Mucosa of rectum (tissue), 2 donors: ENCODE measurements around the gene BMAL2.

Experiments used
- H3K27ac ChIP-seq, 2 donors: one replicate each; pipeline ENCODE4 v1.7.0; 2013; ENCODE audit warnings: inconsistent platforms in 2 of 2, low read depth in 2 of 2, low read length in 2 of 2
- H3K27me3 ChIP-seq, 2 donors: one replicate each; pipeline ENCODE4 v1.7.0; 2013; ENCODE audit warnings: low read length in 2 of 2; ENCODE audit not compliant: control insufficient read depth in 2 of 2, insufficient read depth in 2 of 2
- H3K36me3 ChIP-seq, 2 donors: one replicate each; pipeline ENCODE4 v1.7.0; 2013; ENCODE audit warnings: low read length in 2 of 2; ENCODE audit not compliant: control insufficient read depth in 2 of 2, insufficient read depth in 2 of 2
- H3K4me1 ChIP-seq, 2 donors: one replicate each; pipeline ENCODE4 v1.7.0; 2013; ENCODE audit warnings: low read length in 2 of 2, mild to moderate bottlenecking in 1 of 2; ENCODE audit not compliant: control insufficient read depth in 2 of 2, insufficient read depth in 2 of 2
- H3K4me3 ChIP-seq, 2 donors: one replicate each; pipeline ENCODE4 v1.7.0; 2013; ENCODE audit warnings: low read length in 2 of 2
- H3K9ac ChIP-seq, 2 donors: one replicate each; pipeline ENCODE4 v1.7.0; 2013; ENCODE audit warnings: low read length in 2 of 2, low read depth in 1 of 2, mild to moderate bottlenecking in 1 of 2
- H3K9me3 ChIP-seq, 2 donors: one replicate each; pipeline ENCODE4 v1.7.0; 2013; ENCODE audit warnings: low read length in 2 of 2; ENCODE audit not compliant: control insufficient read depth in 2 of 2
- donor health status: healthy.
- donor health status: Normal muscosa, but diverticular disease.

Gene BMAL2

GRCh38 chr12:27297566-27297965 lies 35.1 kb upstream of the BMAL2 start:
- Histone ChIP-seq H3K4me1 (peaks cover 0 to 3% of the 10 kb centered on the region in 2 donors), H3K36me3 (peaks cover 11 to 13% of the 10 kb centered on the region in 2 donors), H3K9ac (no peak overlapping the region), H3K4me3 (no peak overlapping the region), H3K9me3 (no peaks in the 10 kb centered on the region), H3K27ac (no peak overlapping the region), H3K27me3 (no peaks in the 10 kb centered on the region)

GRCh38 chr12:27299102-27299501 lies 33.5 kb upstream of the BMAL2 start:
- no peaks in the 10 kb centered on the region for H3K27me3 ChIP-seq
- peaks cover 11 to 13% of the 10 kb centered on the region in 2 donors for H3K36me3 ChIP-seq
- H3K27ac ChIP-seq, result no peak overlapping the region
- no peak overlapping the region for H3K9ac ChIP-seq
- no peak overlapping the region for H3K4me3 ChIP-seq
- H3K9me3 ChIP-seq, result no peaks in the 10 kb centered on the region
- no peaks in the 10 kb centered on the region for H3K4me1 ChIP-seq

- H3K9ac ChIP-seq, result no peak overlapping the region
- H3K4me3 ChIP-seq, result no peak overlapping the region
- H3K27ac ChIP-seq, result no peak overlapping the region
- H3K36me3 ChIP-seq, result peaks cover 11 to 13% of the 10 kb centered on the region in 2 donors
- no peaks in the 10 kb centered on the region for H3K4me1 ChIP-seq
- H3K27me3 ChIP-seq, result no peaks in the 10 kb centered on the region
- no peaks in the 10 kb centered on the region for H3K9me3 ChIP-seq
Measured at GRCh38 chr12:27300226-27300625, 32.4 kb upstream of the BMAL2 start.

GRCh38 chr12:27303139-27304111 lies 29.2 kb upstream of the BMAL2 start:
- no peaks in the 10 kb centered on the region for H3K9me3 ChIP-seq
- no peaks in the 10 kb centered on the region for H3K27me3 ChIP-seq
- no peak overlapping the region for H3K27ac ChIP-seq
- no peak overlapping the region for H3K4me3 ChIP-seq
- no peaks in the 10 kb centered on the region for H3K4me1 ChIP-seq
- H3K36me3 ChIP-seq, result peaks cover 6 to 14% of the 10 kb centered on the region in 2 donors
- H3K9ac ChIP-seq, result no peak overlapping the region

GRCh38 chr12:27304856-27305255 lies 27.8 kb upstream of the BMAL2 start:
- no peak overlapping the region for H3K9ac ChIP-seq
- H3K36me3 ChIP-seq, result peaks cover 10 to 16% of the 10 kb centered on the region in 2 donors
- no peak overlapping the region for H3K27ac ChIP-seq
- no peak overlapping the region for H3K4me3 ChIP-seq
- H3K4me1 ChIP-seq, result no peaks in the 10 kb centered on the region
- no peaks in the 10 kb centered on the region for H3K9me3 ChIP-seq
- H3K27me3 ChIP-seq, result no peaks in the 10 kb centered on the region

GRCh38 chr12:27305673-27306456 lies 26.8 kb upstream of the BMAL2 start:
- peaks cover 15 to 18% of the 10 kb centered on the region in 2 donors for H3K36me3 ChIP-seq

GRCh38 chr12:27309293-27309994 lies 23.2 kb upstream of the BMAL2 start:
- Histone ChIP-seq H3K27me3 (no peaks in the 10 kb centered on the region), H3K4me1 (no peaks in the 10 kb centered on the region), H3K27ac (no peak overlapping the region), H3K36me3 (peaks cover 23 to 28% of the 10 kb centered on the region in 2 donors), H3K9me3 (no peaks in the 10 kb centered on the region), H3K9ac (no peak overlapping the region), H3K4me3 (no peak overlapping the region)

More at GRCh38 chr12:27305673-27306456, 26.8 kb upstream of the BMAL2 start:
- H3K9me3 ChIP-seq, result no peaks in the 10 kb centered on the region
- H3K4me1 ChIP-seq, result no peaks in the 10 kb centered on the region
- H3K4me3 ChIP-seq, result no peak overlapping the region
- no peak overlapping the region for H3K9ac ChIP-seq
- H3K27me3 ChIP-seq, result no peaks in the 10 kb centered on the region
- no peak overlapping the region for H3K27ac ChIP-seq

- H3K4me3 ChIP-seq, result no peak overlapping the region
- no peaks in the 10 kb centered on the region for H3K9me3 ChIP-seq
- H3K27ac ChIP-seq, result no peak overlapping the region
- H3K4me1 ChIP-seq, result no peaks in the 10 kb centered on the region
- H3K27me3 ChIP-seq, result no peaks in the 10 kb centered on the region
- H3K9ac ChIP-seq, result no peak overlapping the region
- H3K36me3 ChIP-seq, result peaks cover 26 to 31% of the 10 kb centered on the region in 2 donors
Measured at GRCh38 chr12:27309995-27310315, 22.7 kb upstream of the BMAL2 start.

- no peak overlapping the region for H3K9ac ChIP-seq
- H3K9me3 ChIP-seq, result no peaks in the 10 kb centered on the region
- no peaks in the 10 kb centered on the region for H3K27me3 ChIP-seq
- no peak overlapping the region for H3K4me3 ChIP-seq
- peaks cover 48 to 51% of the 10 kb centered on the region in 2 donors for H3K36me3 ChIP-seq
- H3K27ac ChIP-seq, result no peak overlapping the region
- H3K4me1 ChIP-seq, result no peaks in the 10 kb centered on the region
Measured at GRCh38 chr12:27316947-27317346, 15.7 kb upstream of the BMAL2 start.
